CD14-positive monocyte (primary cell): ENCODE measurements around the gene NLGN4Y. TPM values are rescaled to one million over a fixed set of nuclear protein-coding genes. Genes with fewer than 3 reads are reported as not detected.

Experiments used
- DNase-seq, 3 donors: peaks; one replicate each; pipeline ENCODE4 v3.0.0-alpha.2; 2011 to 2022
- H2AFZ ChIP-seq: 2 replicates; pipeline ENCODE4 v1.6.0; 2012; ENCODE audit warnings: mild to moderate bottlenecking, low read depth, low read length, inconsistent platforms; ENCODE audit not compliant: insufficient read depth, poor library complexity, severe bottlenecking
- H3K27ac ChIP-seq, 2 donors: 1 replicate in 1 of 2; 2 replicates in 1 of 2; pipeline ENCODE4 v1.5.1; 2012 to 2013; ENCODE audit warnings: low read length in 2 of 2, control low read depth in 1 of 2, inconsistent platforms in 1 of 2, low read depth in 1 of 2, mild to moderate bottlenecking in 1 of 2
- H3K27me3 ChIP-seq, 2 donors: one replicate each; pipeline versions ENCODE4 v1.6.0 to v1.6.1; 2011 to 2013; ENCODE audit warnings: low read length in 2 of 2; ENCODE audit not compliant: control insufficient read depth in 2 of 2, insufficient read depth in 2 of 2
- H3K36me3 ChIP-seq, 2 donors: replicated peaks in 1 of 2; 1 replicate in 1 of 2; 2 replicates in 1 of 2; pipeline versions ENCODE4 v1.5.1 to v1.6.1; 2012 to 2013; ENCODE audit warnings: low read length in 2 of 2, control low read depth in 1 of 2, inconsistent platforms in 1 of 2, mild to moderate bottlenecking in 1 of 2; ENCODE audit not compliant: insufficient read depth in 2 of 2, control insufficient read depth in 1 of 2
- H3K4me1 ChIP-seq, 2 donors: 1 replicate in 1 of 2; 2 replicates in 1 of 2; pipeline versions ENCODE4 v1.5.1 to v1.6.1; 2012 to 2013; ENCODE audit warnings: low read length in 2 of 2, control low read depth in 1 of 2, inconsistent platforms in 1 of 2, mild to moderate bottlenecking in 1 of 2, moderate library complexity in 1 of 2; ENCODE audit not compliant: insufficient read depth in 2 of 2, control insufficient read depth in 1 of 2
- H3K4me2 ChIP-seq: replicated peaks from 2 replicates; pipeline ENCODE3; 2012; ENCODE audit warnings: low read length, moderate library complexity, mild to moderate bottlenecking; ENCODE audit not compliant: poor library complexity, severe bottlenecking; ENCODE audit errors: extremely low read depth
- H3K4me3 ChIP-seq, 3 experiments: fragments of 200-600 bp in 1 of 3; sonication (generic) in 1 of 3; replicated peaks in 1 of 3; 1 replicate in 2 of 3; 2 replicates in 1 of 3; pipeline ENCODE4 v1.5.1; 2011 to 2013; ENCODE audit warnings: low read length in 3 of 3, mild to moderate bottlenecking in 3 of 3, control low read depth in 2 of 3, low read depth in 2 of 3, inconsistent platforms in 1 of 3, moderate library complexity in 1 of 3
- H3K79me2 ChIP-seq: 2 replicates; pipeline ENCODE4 v1.6.0; 2012; ENCODE audit warnings: mild to moderate bottlenecking, control low read depth, inconsistent platforms, low read length, moderate library complexity; ENCODE audit not compliant: insufficient read depth
- H3K9ac ChIP-seq: 2 replicates; pipeline ENCODE4 v1.6.0; 2017; ENCODE audit warnings: low read length, mild to moderate bottlenecking; ENCODE audit not compliant: insufficient read depth, poor library complexity, severe bottlenecking
- H3K9me3 ChIP-seq, 2 donors: replicated peaks in 1 of 2; 1 replicate in 1 of 2; 2 replicates in 1 of 2; pipeline versions ENCODE4 v1.5.1 to v1.6.1; 2012 to 2013; ENCODE audit warnings: low read length in 2 of 2, control low read depth in 1 of 2; ENCODE audit not compliant: control insufficient read depth in 1 of 2, insufficient read depth in 1 of 2
- H4K20me1 ChIP-seq: 2 replicates; pipeline ENCODE4 v1.6.0; 2012; ENCODE audit warnings: mild to moderate bottlenecking, low read length, control low read depth, moderate library complexity; ENCODE audit not compliant: insufficient read depth
- H3K27ac Mint-ChIP-seq, 7 donors: one replicate each; pipeline ENCODE4 v1.8.0; 2020; ENCODE audit warnings: mild to moderate bottlenecking in 7 of 7, mixed read lengths in 7 of 7, moderate library complexity in 6 of 7, inconsistent platforms in 2 of 7
- H3K27me3 Mint-ChIP-seq, 3 donors: one replicate each; pipeline ENCODE4 v1.8.0; 2021 to 2022; ENCODE audit warnings: low read depth in 3 of 3, mild to moderate bottlenecking in 3 of 3, mixed read lengths in 3 of 3, moderate library complexity in 3 of 3, inconsistent platforms in 1 of 3
- H3K36me3 Mint-ChIP-seq, 2 donors: one replicate each; pipeline ENCODE4 v1.8.0; 2020; ENCODE audit warnings: mixed read lengths in 2 of 2, inconsistent platforms in 1 of 2, mild to moderate bottlenecking in 1 of 2
- H3K4me1 Mint-ChIP-seq: one replicate; pipeline ENCODE4 v1.8.0; 2020; ENCODE audit warnings: mild to moderate bottlenecking, mixed read lengths
- H3K4me3 Mint-ChIP-seq, 2 donors: one replicate each; pipeline ENCODE4 v1.8.0; 2020; ENCODE audit warnings: mild to moderate bottlenecking in 2 of 2, mixed read lengths in 2 of 2, moderate library complexity in 1 of 2
- H3K9me3 Mint-ChIP-seq, 7 donors: one replicate each; pipeline ENCODE4 v1.8.0; 2020 to 2022; ENCODE audit warnings: mixed read lengths in 7 of 7, mild to moderate bottlenecking in 6 of 7, moderate library complexity in 6 of 7, inconsistent platforms in 2 of 7
- WGBS: methylation state at CpG from one replicate; pipeline ENCODE4 v1.1.5; 2013; ENCODE audit warnings: missing lambda C conversion rate; ENCODE audit not compliant: insufficient coverage; 5-methylcytosine and 5-hydroxymethylcytosine counted together
- intact Hi-C, 2 donors: fragments of 100-400 bp; cut with micrococcal nuclease; formaldehyde crosslinking; loops; one replicate each; pipeline versions ENCODE4 v1.15.0 to v1.15.1; 2023
- polyA plus RNA-seq, 3 donors: library from polyadenylated mRNA; depleted of rRNA in 1 of 3; unstranded in 2 of 3; stranded (reverse) in 1 of 3; fragments of 300-500 nt in 2 of 3; fragments of >200 nt in 1 of 3; fragmentation: Illumina TruSeq in 2 of 3; gene quantifications; 1 replicate in 2 of 3; 2 replicates in 1 of 3; pipeline ENCODE4 v1.2.3, GENCODE V29; 2012 to 2021
- TF ChIP-seq, protein P1 (sequence below): fragments of 200-600 bp; IDR thresholded peaks from one replicate; pipeline ENCODE4 v1.8.0; 2022; ENCODE audit warnings: antibody characterized with exemption, mild to moderate bottlenecking

NLGN4Y gene
- polyA plus RNA-seq, 3 donors: not detected

DNA sequence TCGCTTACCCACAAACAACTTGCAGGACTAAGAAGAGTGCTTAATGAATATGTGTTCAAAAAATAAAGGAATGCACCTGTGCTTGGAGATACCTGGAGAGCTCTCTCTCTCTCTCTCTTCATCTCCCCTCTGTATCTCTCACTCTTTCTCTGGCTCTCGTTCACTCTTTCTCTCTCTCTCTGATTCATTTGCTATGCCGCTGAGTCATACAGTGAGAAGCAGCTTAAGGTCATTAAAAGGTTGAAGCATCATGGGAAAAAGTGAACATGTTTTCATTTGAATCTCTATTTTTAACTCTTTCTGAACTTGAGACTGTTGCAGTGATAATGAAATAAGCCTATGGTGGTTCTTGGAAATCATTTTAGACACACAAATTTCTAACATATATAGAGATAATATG is 277.8 kb downstream of the NLGN4Y start:
- H3K4me2 ChIP-seq: no peak overlapping the region
- DNase-seq: no peak
- no peaks in the 10 kb centered on the region for H3K4me1 Mint-ChIP-seq
- H2AFZ ChIP-seq: no peak overlapping the region
- TF ChIP-seq, protein P1, sequence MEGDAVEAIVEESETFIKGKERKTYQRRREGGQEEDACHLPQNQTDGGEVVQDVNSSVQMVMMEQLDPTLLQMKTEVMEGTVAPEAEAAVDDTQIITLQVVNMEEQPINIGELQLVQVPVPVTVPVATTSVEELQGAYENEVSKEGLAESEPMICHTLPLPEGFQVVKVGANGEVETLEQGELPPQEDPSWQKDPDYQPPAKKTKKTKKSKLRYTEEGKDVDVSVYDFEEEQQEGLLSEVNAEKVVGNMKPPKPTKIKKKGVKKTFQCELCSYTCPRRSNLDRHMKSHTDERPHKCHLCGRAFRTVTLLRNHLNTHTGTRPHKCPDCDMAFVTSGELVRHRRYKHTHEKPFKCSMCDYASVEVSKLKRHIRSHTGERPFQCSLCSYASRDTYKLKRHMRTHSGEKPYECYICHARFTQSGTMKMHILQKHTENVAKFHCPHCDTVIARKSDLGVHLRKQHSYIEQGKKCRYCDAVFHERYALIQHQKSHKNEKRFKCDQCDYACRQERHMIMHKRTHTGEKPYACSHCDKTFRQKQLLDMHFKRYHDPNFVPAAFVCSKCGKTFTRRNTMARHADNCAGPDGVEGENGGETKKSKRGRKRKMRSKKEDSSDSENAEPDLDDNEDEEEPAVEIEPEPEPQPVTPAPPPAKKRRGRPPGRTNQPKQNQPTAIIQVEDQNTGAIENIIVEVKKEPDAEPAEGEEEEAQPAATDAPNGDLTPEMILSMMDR: no peak
- H3K27me3 ChIP-seq: no peaks in the 10 kb centered on the region
- H3K27ac ChIP-seq: no peak overlapping the region
- no peak overlapping the region for H3K27ac Mint-ChIP-seq
- no peak overlapping the region for H3K9ac ChIP-seq
- H3K9me3 Mint-ChIP-seq: peaks cover 0 to 3% (median 0%) of the 10 kb centered on the region in 7 donors
- WGBS: no CpG with 5 or more reads among the region's 3 CpGs
- H3K4me3 Mint-ChIP-seq: no peak overlapping the region
- H3K36me3 ChIP-seq: no peaks in the 10 kb centered on the region
- H4K20me1 ChIP-seq: no peaks in the 10 kb centered on the region
- no peaks in the 10 kb centered on the region for H3K79me2 ChIP-seq
- no peaks in the 10 kb centered on the region for H3K27me3 Mint-ChIP-seq
- intact Hi-C loops: no loop called here
- H3K36me3 Mint-ChIP-seq: no peaks in the 10 kb centered on the region
- no peaks in the 10 kb centered on the region for H3K4me1 ChIP-seq
- no peaks in the 10 kb centered on the region for H3K9me3 ChIP-seq
- no peak overlapping the region for H3K4me3 ChIP-seq

DNA sequence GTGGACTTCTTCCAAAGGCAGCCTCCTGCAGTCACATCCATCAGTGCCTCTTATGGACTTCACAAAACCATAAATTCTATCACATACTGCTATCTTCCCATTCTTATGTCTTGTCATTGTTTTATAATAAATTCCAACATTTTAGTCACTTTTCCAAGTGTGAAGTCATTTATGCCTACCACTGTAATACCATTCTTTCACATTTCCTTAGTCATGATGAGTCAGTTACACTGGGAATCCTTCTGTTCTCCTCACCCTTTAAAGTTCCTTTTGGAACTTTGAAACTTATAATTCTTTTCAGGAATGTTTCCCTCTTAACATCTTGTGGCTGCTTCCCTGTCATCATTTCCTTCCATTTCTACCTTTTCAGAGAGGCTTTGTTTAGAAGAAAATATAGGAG is 279.7 kb downstream of the NLGN4Y start:
- Mint-ChIP-seq H3K4me1 (no peaks in the 10 kb centered on the region), H3K27me3 (no peaks in the 10 kb centered on the region), H3K4me3 (no peak overlapping the region), H3K36me3 (no peaks in the 10 kb centered on the region), H3K27ac (no peak overlapping the region), H3K9me3 (peaks cover 0 to 1% (median 0%) of the 10 kb centered on the region in 7 donors)
- Histone ChIP-seq H3K27ac (no peak overlapping the region), H3K4me2 (no peak overlapping the region), H4K20me1 (no peaks in the 10 kb centered on the region), H3K79me2 (no peaks in the 10 kb centered on the region), H3K9ac (no peak overlapping the region), H3K4me3 (no peak overlapping the region), H3K9me3 (no peaks in the 10 kb centered on the region), H3K27me3 (no peaks in the 10 kb centered on the region), H3K36me3 (no peaks in the 10 kb centered on the region), H3K4me1 (no peaks in the 10 kb centered on the region), H2AFZ (no peak overlapping the region)
- intact Hi-C loops: no loop called here
- TF ChIP-seq, protein P1: no peak
- DNase-seq: no peak
